ENCODE data around the gene ZNF570. TPM values are rescaled to one million over a fixed set of nuclear protein-coding genes. Genes with fewer than 3 reads are reported as not detected.

Gene ZNF570
- total RNA-seq, 1 experiment from 2014 or later = 2.9 TPM

GRCh38 chr19:37507167-37507464 is 38.0 kb downstream of the ZNF570 start:
- H3K27ac Mint-ChIP-seq (ENCODE audit: unreplicated experiment) = no peak overlapping the region
- H3K27me3 Mint-ChIP-seq (ENCODE audit: unreplicated experiment) = no peaks in the 10 kb centered on the region
- no peaks in the 10 kb centered on the region for H3K4me1 Mint-ChIP-seq (ENCODE audit: low read depth, unreplicated experiment)
- H3K36me3 Mint-ChIP-seq (ENCODE audit: insufficient read depth, unreplicated experiment) = no peaks in the 10 kb centered on the region
- no peak overlapping the region for H3K4me3 Mint-ChIP-seq (ENCODE audit: low read depth, unreplicated experiment)
- CTCF ChIA-PET = no interaction called here
- peaks cover 13% of the 10 kb centered on the region for H3K9me3 Mint-ChIP-seq (ENCODE audit: low read depth, unreplicated experiment)
- DNase-seq = no peak
- BruUV-seq (replicated peaks) = no TSS peak
- TF ChIP-seq, protein P1, sequence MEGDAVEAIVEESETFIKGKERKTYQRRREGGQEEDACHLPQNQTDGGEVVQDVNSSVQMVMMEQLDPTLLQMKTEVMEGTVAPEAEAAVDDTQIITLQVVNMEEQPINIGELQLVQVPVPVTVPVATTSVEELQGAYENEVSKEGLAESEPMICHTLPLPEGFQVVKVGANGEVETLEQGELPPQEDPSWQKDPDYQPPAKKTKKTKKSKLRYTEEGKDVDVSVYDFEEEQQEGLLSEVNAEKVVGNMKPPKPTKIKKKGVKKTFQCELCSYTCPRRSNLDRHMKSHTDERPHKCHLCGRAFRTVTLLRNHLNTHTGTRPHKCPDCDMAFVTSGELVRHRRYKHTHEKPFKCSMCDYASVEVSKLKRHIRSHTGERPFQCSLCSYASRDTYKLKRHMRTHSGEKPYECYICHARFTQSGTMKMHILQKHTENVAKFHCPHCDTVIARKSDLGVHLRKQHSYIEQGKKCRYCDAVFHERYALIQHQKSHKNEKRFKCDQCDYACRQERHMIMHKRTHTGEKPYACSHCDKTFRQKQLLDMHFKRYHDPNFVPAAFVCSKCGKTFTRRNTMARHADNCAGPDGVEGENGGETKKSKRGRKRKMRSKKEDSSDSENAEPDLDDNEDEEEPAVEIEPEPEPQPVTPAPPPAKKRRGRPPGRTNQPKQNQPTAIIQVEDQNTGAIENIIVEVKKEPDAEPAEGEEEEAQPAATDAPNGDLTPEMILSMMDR (IDR thresholded peaks at IDR 0.05; ENCODE audit: unreplicated experiment) = no peak
- intact Hi-C loops (cut with micrococcal nuclease; ENCODE audit: unreplicated experiment) = no loop called here

DNA sequence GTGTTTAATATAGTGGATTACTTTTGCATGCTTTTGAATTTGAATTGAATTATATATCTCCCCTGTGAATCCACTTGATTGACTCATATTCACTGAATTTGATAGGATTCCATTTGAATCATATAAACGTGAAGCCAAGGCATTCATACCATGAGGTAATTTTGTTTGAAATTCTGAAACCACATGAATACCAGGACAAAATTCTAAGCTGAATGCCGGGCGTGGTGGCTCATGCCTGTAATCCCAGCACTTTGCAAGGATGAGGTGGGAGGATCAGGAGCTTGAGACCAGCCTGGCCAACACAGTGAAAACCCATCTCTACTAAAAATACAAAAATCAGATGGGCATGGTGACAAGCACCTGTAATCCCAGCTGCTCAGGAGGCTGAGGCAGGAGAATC is 42.0 kb downstream of the ZNF570 start:
- intact Hi-C loops (cut with micrococcal nuclease; ENCODE audit: unreplicated experiment) = no loop called here
- DNase-seq = no peak
- no peak overlapping the region for H3K27ac Mint-ChIP-seq (ENCODE audit: unreplicated experiment)
- no TSS peak for BruUV-seq (replicated peaks)
- no peaks in the 10 kb centered on the region for H3K27me3 Mint-ChIP-seq (ENCODE audit: unreplicated experiment)
- TF ChIP-seq, protein P1 (IDR thresholded peaks at IDR 0.05; ENCODE audit: unreplicated experiment) = no peak
- CTCF ChIA-PET = no interaction called here
- no peak overlapping the region for H3K4me3 Mint-ChIP-seq (ENCODE audit: low read depth, unreplicated experiment)
- H3K36me3 Mint-ChIP-seq (ENCODE audit: insufficient read depth, unreplicated experiment) = no peaks in the 10 kb centered on the region
- H3K4me1 Mint-ChIP-seq (ENCODE audit: low read depth, unreplicated experiment) = no peaks in the 10 kb centered on the region
- peaks cover 18% of the 10 kb centered on the region for H3K9me3 Mint-ChIP-seq (ENCODE audit: low read depth, unreplicated experiment)

DNA sequence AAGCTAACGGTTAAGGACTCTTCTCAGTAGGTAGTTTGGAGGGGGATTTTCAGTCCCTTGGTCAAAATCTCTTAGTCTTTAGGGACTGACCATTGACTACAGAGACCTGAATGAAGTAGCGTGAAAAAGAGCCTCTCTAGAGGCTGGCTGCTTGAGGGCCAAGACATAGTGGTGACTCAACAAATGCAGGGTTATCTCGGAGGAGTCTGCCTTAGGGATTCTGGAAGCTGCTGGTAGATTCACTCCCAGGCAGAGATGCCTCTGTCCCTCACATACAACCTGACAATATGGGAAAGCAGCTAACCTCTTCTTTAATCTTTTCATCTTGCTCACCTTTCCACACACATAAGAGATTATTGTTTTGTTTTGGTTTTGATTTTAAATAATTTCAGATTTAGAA is 42.7 kb downstream of the ZNF570 start:
- Mint-ChIP-seq H3K4me1 (ENCODE audit: low read depth, unreplicated experiment) (no peaks in the 10 kb centered on the region), H3K36me3 (ENCODE audit: insufficient read depth, unreplicated experiment) (no peaks in the 10 kb centered on the region), H3K27me3 (ENCODE audit: unreplicated experiment) (no peaks in the 10 kb centered on the region), H3K4me3 (ENCODE audit: low read depth, unreplicated experiment) (no peak overlapping the region), H3K9me3 (ENCODE audit: low read depth, unreplicated experiment) (peaks cover 18% of the 10 kb centered on the region), H3K27ac (ENCODE audit: unreplicated experiment) (no peak overlapping the region)
- BruUV-seq (replicated peaks) = no TSS peak
- no peak for DNase-seq
- CTCF ChIA-PET = no interaction called here
- intact Hi-C loops (cut with micrococcal nuclease; ENCODE audit: unreplicated experiment) = no loop called here
- TF ChIP-seq, protein P1 (IDR thresholded peaks at IDR 0.05; ENCODE audit: unreplicated experiment) = no peak

DNA sequence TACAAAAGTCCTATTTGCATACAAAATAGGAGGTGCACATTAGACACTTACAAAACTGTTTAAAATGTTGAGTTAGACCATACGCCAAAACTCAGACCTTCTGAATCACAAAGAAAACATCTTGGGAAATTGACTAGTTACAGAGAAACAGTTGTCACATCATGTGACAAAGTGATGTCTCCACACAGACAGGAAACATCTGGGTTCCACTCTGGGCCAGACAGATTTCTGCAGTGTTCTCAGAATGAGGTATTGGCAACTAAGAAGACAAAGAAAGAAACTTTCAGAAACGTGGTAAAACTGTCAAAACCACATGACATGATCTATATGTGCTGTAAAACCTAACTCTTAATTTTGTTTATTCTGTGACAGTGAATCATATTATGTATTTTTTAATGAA is 44.2 kb downstream of the ZNF570 start:
- CTCF ChIA-PET = no interaction called here
- H3K27me3 Mint-ChIP-seq (ENCODE audit: unreplicated experiment) = no peaks in the 10 kb centered on the region
- no peak for DNase-seq
- no peaks in the 10 kb centered on the region for H3K4me1 Mint-ChIP-seq (ENCODE audit: low read depth, unreplicated experiment)
- no peaks in the 10 kb centered on the region for H3K36me3 Mint-ChIP-seq (ENCODE audit: insufficient read depth, unreplicated experiment)
- TF ChIP-seq, protein P1 (IDR thresholded peaks at IDR 0.05; ENCODE audit: unreplicated experiment) = no peak
- peaks cover 18% of the 10 kb centered on the region for H3K9me3 Mint-ChIP-seq (ENCODE audit: low read depth, unreplicated experiment)
- H3K27ac Mint-ChIP-seq (ENCODE audit: unreplicated experiment) = no peak overlapping the region
- intact Hi-C loops (cut with micrococcal nuclease; ENCODE audit: unreplicated experiment) = no loop called here
- no peak overlapping the region for H3K4me3 Mint-ChIP-seq (ENCODE audit: low read depth, unreplicated experiment)
- BruUV-seq (replicated peaks) = no TSS peak

DNA sequence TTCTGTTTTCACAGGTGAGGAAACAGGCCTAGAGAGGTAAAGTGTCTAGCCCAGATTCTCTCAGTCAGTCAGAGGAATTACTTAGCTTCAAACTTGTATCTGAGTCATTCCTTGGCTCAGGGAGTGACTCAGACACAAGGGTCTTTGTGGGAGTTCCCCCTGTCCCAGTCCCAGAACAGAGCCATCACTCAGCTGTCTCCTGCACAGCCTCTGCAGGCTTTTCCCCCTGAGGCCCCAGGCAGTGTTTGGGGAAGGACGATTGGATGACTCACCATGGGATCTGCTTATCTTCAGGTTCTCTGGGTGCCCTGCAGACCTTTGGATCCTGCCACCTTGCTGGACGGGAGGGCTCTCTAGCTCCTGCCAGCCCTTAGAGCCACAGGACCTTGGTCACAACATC is 50.7 kb downstream of the ZNF570 start:
- no peak for DNase-seq
- TF ChIP-seq, protein P1 (IDR thresholded peaks at IDR 0.05; ENCODE audit: unreplicated experiment) = no peak
- peaks cover 14% of the 10 kb centered on the region for H3K9me3 Mint-ChIP-seq (ENCODE audit: low read depth, unreplicated experiment)

More for the DNA sequence above, 50.7 kb downstream of the ZNF570 start:
- no peaks in the 10 kb centered on the region for H3K27me3 Mint-ChIP-seq (ENCODE audit: unreplicated experiment)
- no TSS peak for BruUV-seq (replicated peaks)
- no peak overlapping the region for H3K27ac Mint-ChIP-seq (ENCODE audit: unreplicated experiment)
- CTCF ChIA-PET = no interaction called here
- no peak overlapping the region for H3K4me3 Mint-ChIP-seq (ENCODE audit: low read depth, unreplicated experiment)
- intact Hi-C loops (cut with micrococcal nuclease; ENCODE audit: unreplicated experiment) = no loop called here
- H3K4me1 Mint-ChIP-seq (ENCODE audit: low read depth, unreplicated experiment) = no peaks in the 10 kb centered on the region
- no peaks in the 10 kb centered on the region for H3K36me3 Mint-ChIP-seq (ENCODE audit: insufficient read depth, unreplicated experiment)

All from Calu3 (cell line).